PC-3 (cell line): ENCODE results near the gene CHL1.

Source experiments
- CTCF ChIP-seq: fragments of 300-600 bp; sonication (generic); conservative IDR thresholded peaks from 2 replicates; pipeline ENCODE4 v1.5.1; 2017; ENCODE audit warnings: antibody characterized with exemption, low read depth, mild to moderate bottlenecking, low read length
- EZH2 ChIP-seq: fragments of 300-600 bp; sonication (generic); IDR thresholded peaks from one replicate; pipeline ENCODE4 v1.6.1; 2017; ENCODE audit warnings: antibody characterized with exemption, mild to moderate bottlenecking, low read length; ENCODE audit not compliant: unreplicated experiment

- TF ChIP-seq CTCF, result no peak
- no peak for TF ChIP-seq EZH2
Observed at GRCh38 chr3:339351-339750, 142.8 kb downstream of the CHL1 start.
